ENCODE measurements around the gene WWOX. TPM values are rescaled to one million over a fixed set of nuclear protein-coding genes. Genes with fewer than 3 reads are reported as not detected.

The WWOX gene
- total and polyA plus RNA-seq, 2 of the 13 experiments (the other 11 are each of a cell fraction or from before 2014, with no cell fraction given): 9.1 to 37.4 TPM

DNA sequence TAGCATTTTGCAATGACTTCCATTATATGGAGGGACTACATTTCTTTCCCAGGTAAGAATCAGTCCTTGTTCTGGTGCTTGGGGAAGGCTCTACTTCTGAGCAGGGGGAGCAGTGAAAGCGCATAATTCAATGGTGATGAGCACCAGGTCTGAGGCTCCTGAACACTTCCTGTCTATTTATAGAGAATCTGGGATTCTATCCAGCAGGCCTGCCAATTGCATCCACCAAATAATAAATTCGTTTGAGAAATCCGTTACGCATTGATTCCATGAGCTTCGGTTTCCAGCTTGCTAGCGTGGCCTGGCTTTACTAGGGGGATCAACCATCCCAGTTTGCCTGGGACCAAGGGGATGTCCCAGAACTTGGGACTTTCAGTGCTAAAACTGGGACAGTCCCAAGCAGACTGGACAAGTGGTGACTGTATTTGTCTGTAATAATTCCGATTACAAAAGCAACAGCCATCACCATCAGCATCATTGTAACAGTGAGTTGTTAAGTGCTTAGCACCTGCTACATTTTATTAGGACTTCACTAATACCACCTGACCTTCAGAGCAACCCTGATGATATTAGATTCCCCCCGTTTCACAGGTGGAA is 1151.1 kb downstream of the WWOX start:
- DNase-seq (ENCODE audit: low spot score) (no peak), ATAC-seq (no peak), FAIRE-seq (no peak)
- Histone ChIP-seq H3K9ac (ENCODE audit: insufficient read depth, low read depth, low read length) (no peak overlapping the region), H3K79me2 (ENCODE audit: insufficient read depth, low read length) (no peaks in the 10 kb centered on the region), H3K4me2 (ENCODE audit: low read depth, low read length) (no peak overlapping the region), H3K27me3 (ENCODE audit: control insufficient read depth in 1 of 2, insufficient read depth in 2 of 2, low read length in 2 of 2) (no peaks in the 10 kb centered on the region), H2AFZ (ENCODE audit: low read length) (no peak overlapping the region), H3K4me3 (replicated peaks in 1 of 3; ENCODE audit: insufficient read depth in 1 of 3, low read depth in 2 of 3, low read length in 3 of 3) (no peak overlapping the region), H3K9me3 (ENCODE audit: low read length) (no peaks in the 10 kb centered on the region), H3K36me3 (replicated peaks in 1 of 2; ENCODE audit: control insufficient read depth in 1 of 2, insufficient read depth in 2 of 2, low read length in 2 of 2) (no peaks in the 10 kb centered on the region), H3K27ac (ENCODE audit: extremely low read length, insufficient read depth, low read length) (no peak overlapping the region), H4K20me1 (ENCODE audit: insufficient read depth, low read length) (no peaks in the 10 kb centered on the region), H3K4me1 (ENCODE audit: insufficient read depth, low read length) (peaks cover 16% of the 10 kb centered on the region)
- TF ChIP-seq EP300 (IDR thresholded peaks at IDR 0.05; ENCODE audit: low read depth in 2 of 2, low read length in 2 of 2): no peak
- no peak for TF ChIP-seq EP300 (CRISPR knock-in tag; IDR thresholded peaks at IDR 0.05; ENCODE audit: borderline replicate concordance)
- TF ChIP-seq ZBTB3 (CRISPR knock-in tag; IDR thresholded peaks at IDR 0.05; ENCODE audit: borderline replicate concordance, low read depth): no peak
- no TSS peak for BruUV-seq (replicated peaks)
- ChIA-PET CTCF (ENCODE audit: low intra/inter-chr PET ratio, low total read pairs) (no interaction called here), POLR2A (no interaction called here)
- in situ Hi-C loops (cut with HindIII; ENCODE audit: extremely low pct_ligation_motif_present, low pct_unique_long_range_greater_than_20kb): no loop called here
- intact Hi-C loops (cut with micrococcal nuclease; ENCODE audit: unreplicated experiment): no loop called here
- 46% methylated on average over 7 of the region's 8 CpGs for WGBS (ENCODE audit: low lambda C conversion rate)

GRCh38 chr16:79253100-79253631 is 1153.7 kb downstream of the WWOX start:
- POLR2A ChIA-PET: no interaction called here
- TF ChIP-seq KDM1A (CRISPR knock-in tag; IDR thresholded peaks at IDR 0.05): no peak
- TF ChIP-seq ZNF44 (CRISPR knock-in tag; IDR thresholded peaks at IDR 0.05): no peak
- TF ChIP-seq NR2F1 (CRISPR knock-in tag; IDR thresholded peaks at IDR 0.05): 0 out of 4 replicates have a peak, but pooled peaks of 1 of the 2 experiments have one; percentile 20
- no peak for TF ChIP-seq ZNF790 (CRISPR knock-in tag; IDR thresholded peaks at IDR 0.05; ENCODE audit: borderline replicate concordance)
- 0 out of 2 replicates have a peak, but pooled peaks have one; percentile 33 for TF ChIP-seq SALL1 (CRISPR knock-in tag; IDR thresholded peaks at IDR 0.05)
- peak in 1 of 2 experiments; percentile 25; a peak in 1 of 4 replicates for TF ChIP-seq EP300 (IDR thresholded peaks at IDR 0.05; ENCODE audit: low read depth in 2 of 2, low read length in 2 of 2)
- no peak for TF ChIP-seq EP300 (CRISPR knock-in tag; IDR thresholded peaks at IDR 0.05; ENCODE audit: borderline replicate concordance)
- TF ChIP-seq, protein P1, sequence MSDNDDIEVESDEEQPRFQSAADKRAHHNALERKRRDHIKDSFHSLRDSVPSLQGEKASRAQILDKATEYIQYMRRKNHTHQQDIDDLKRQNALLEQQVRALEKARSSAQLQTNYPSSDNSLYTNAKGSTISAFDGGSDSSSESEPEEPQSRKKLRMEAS (IDR thresholded peaks at IDR 0.05): peak; percentile 51
- TF ChIP-seq, protein P2, sequence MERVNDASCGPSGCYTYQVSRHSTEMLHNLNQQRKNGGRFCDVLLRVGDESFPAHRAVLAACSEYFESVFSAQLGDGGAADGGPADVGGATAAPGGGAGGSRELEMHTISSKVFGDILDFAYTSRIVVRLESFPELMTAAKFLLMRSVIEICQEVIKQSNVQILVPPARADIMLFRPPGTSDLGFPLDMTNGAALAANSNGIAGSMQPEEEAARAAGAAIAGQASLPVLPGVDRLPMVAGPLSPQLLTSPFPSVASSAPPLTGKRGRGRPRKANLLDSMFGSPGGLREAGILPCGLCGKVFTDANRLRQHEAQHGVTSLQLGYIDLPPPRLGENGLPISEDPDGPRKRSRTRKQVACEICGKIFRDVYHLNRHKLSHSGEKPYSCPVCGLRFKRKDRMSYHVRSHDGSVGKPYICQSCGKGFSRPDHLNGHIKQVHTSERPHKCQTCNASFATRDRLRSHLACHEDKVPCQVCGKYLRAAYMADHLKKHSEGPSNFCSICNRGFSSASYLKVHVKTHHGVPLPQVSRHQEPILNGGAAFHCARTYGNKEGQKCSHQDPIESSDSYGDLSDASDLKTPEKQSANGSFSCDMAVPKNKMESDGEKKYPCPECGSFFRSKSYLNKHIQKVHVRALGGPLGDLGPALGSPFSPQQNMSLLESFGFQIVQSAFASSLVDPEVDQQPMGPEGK (CRISPR knock-in tag; IDR thresholded peaks at IDR 0.05): peak; percentile 42; the same call in 1 of the 2 replicates
- TF ChIP-seq NFYB (CRISPR knock-in tag; IDR thresholded peaks at IDR 0.05): 0 out of 2 replicates have a peak, but pooled peaks have one; percentile 19
- TF ChIP-seq PITX1 (CRISPR knock-in tag; IDR thresholded peaks at IDR 0.05): peak; percentile 60; the same call in 1 of the 2 replicates
- TF ChIP-seq STAT5B (CRISPR knock-in tag; IDR thresholded peaks at IDR 0.05): no peak
- TF ChIP-seq NR2F6 (IDR thresholded peaks at IDR 0.05): 0 out of 2 replicates have a peak, but pooled peaks have one; percentile 9
- TF ChIP-seq NR2F6 (CRISPR knock-in tag; IDR thresholded peaks at IDR 0.05): 0 out of 2 replicates have a peak, but pooled peaks have one; percentile 17
- peak; percentile 64; the same call in 1 of the 2 replicates for TF ChIP-seq ESRRA (CRISPR knock-in tag; IDR thresholded peaks at IDR 0.05; ENCODE audit: low read depth)
- TF ChIP-seq ZNF747 (CRISPR knock-in tag; IDR thresholded peaks at IDR 0.05; ENCODE audit: borderline replicate concordance): 0 out of 2 replicates have a peak, but pooled peaks have one; percentile 49

More at GRCh38 chr16:79253100-79253631, 1153.7 kb downstream of the WWOX start:
- peak; percentile 71 for DNase-seq (ENCODE audit: low spot score)
- Histone ChIP-seq H3K4me1 (ENCODE audit: insufficient read depth, low read length) (peaks cover 16% of the 10 kb centered on the region), H3K4me2 (ENCODE audit: low read depth, low read length) (no peak overlapping the region), H4K20me1 (ENCODE audit: insufficient read depth, low read length) (no peaks in the 10 kb centered on the region), H3K9me3 (ENCODE audit: low read length) (no peaks in the 10 kb centered on the region), H2AFZ (ENCODE audit: low read length) (no peak overlapping the region), H3K9ac (ENCODE audit: insufficient read depth, low read depth, low read length) (no peak overlapping the region), H3K79me2 (ENCODE audit: insufficient read depth, low read length) (no peaks in the 10 kb centered on the region), H3K27ac (ENCODE audit: extremely low read length, insufficient read depth, low read length) (no peak overlapping the region), H3K36me3 (replicated peaks in 1 of 2; ENCODE audit: control insufficient read depth in 1 of 2, insufficient read depth in 2 of 2, low read length in 2 of 2) (no peaks in the 10 kb centered on the region), H3K27me3 (ENCODE audit: control insufficient read depth in 1 of 2, insufficient read depth in 2 of 2, low read length in 2 of 2) (no peaks in the 10 kb centered on the region), H3K4me3 (replicated peaks in 1 of 3; ENCODE audit: insufficient read depth in 1 of 3, low read depth in 2 of 3, low read length in 3 of 3) (no peak overlapping the region)
- intact Hi-C loops (cut with micrococcal nuclease; ENCODE audit: unreplicated experiment) (no loop called here), in situ Hi-C loops (cut with HindIII; ENCODE audit: extremely low pct_ligation_motif_present, low pct_unique_long_range_greater_than_20kb) (no loop called here)
- WGBS (ENCODE audit: low lambda C conversion rate): 2% methylated on average over 9 of the region's 9 CpGs
- BruUV-seq (replicated peaks): no TSS peak
- FAIRE-seq: peak; percentile 79
- CTCF ChIA-PET (ENCODE audit: low intra/inter-chr PET ratio, low total read pairs): no interaction called here
- ATAC-seq: peak; percentile 90
